CD14-positive monocyte (primary cell): ENCODE data around the gene BCO1. TPM values are rescaled to one million over a fixed set of nuclear protein-coding genes. Genes with fewer than 3 reads are reported as not detected.

Experiments
- DNase-seq, 3 donors: peaks; one replicate each; pipeline ENCODE4 v3.0.0-alpha.2; 2011 to 2022
- H2AFZ ChIP-seq: 2 replicates; pipeline ENCODE4 v1.6.0; 2012; ENCODE audit warnings: mild to moderate bottlenecking, low read depth, low read length, inconsistent platforms; ENCODE audit not compliant: insufficient read depth, poor library complexity, severe bottlenecking
- H3K27ac ChIP-seq, 2 donors: 1 replicate in 1 of 2; 2 replicates in 1 of 2; pipeline ENCODE4 v1.5.1; 2012 to 2013; ENCODE audit warnings: low read length in 2 of 2, control low read depth in 1 of 2, inconsistent platforms in 1 of 2, low read depth in 1 of 2, mild to moderate bottlenecking in 1 of 2
- H3K27me3 ChIP-seq, 2 donors: one replicate each; pipeline versions ENCODE4 v1.6.0 to v1.6.1; 2011 to 2013; ENCODE audit warnings: low read length in 2 of 2; ENCODE audit not compliant: control insufficient read depth in 2 of 2, insufficient read depth in 2 of 2
- H3K36me3 ChIP-seq, 2 donors: replicated peaks in 1 of 2; 1 replicate in 1 of 2; 2 replicates in 1 of 2; pipeline versions ENCODE4 v1.5.1 to v1.6.1; 2012 to 2013; ENCODE audit warnings: low read length in 2 of 2, control low read depth in 1 of 2, inconsistent platforms in 1 of 2, mild to moderate bottlenecking in 1 of 2; ENCODE audit not compliant: insufficient read depth in 2 of 2, control insufficient read depth in 1 of 2
- H3K4me1 ChIP-seq, 2 donors: 1 replicate in 1 of 2; 2 replicates in 1 of 2; pipeline versions ENCODE4 v1.5.1 to v1.6.1; 2012 to 2013; ENCODE audit warnings: low read length in 2 of 2, control low read depth in 1 of 2, inconsistent platforms in 1 of 2, mild to moderate bottlenecking in 1 of 2, moderate library complexity in 1 of 2; ENCODE audit not compliant: insufficient read depth in 2 of 2, control insufficient read depth in 1 of 2
- H3K4me2 ChIP-seq: replicated peaks from 2 replicates; pipeline ENCODE3; 2012; ENCODE audit warnings: low read length, moderate library complexity, mild to moderate bottlenecking; ENCODE audit not compliant: poor library complexity, severe bottlenecking; ENCODE audit errors: extremely low read depth
- H3K4me3 ChIP-seq, 3 experiments: fragments of 200-600 bp in 1 of 3; sonication (generic) in 1 of 3; replicated peaks in 1 of 3; 1 replicate in 2 of 3; 2 replicates in 1 of 3; pipeline ENCODE4 v1.5.1; 2011 to 2013; ENCODE audit warnings: low read length in 3 of 3, mild to moderate bottlenecking in 3 of 3, control low read depth in 2 of 3, low read depth in 2 of 3, inconsistent platforms in 1 of 3, moderate library complexity in 1 of 3
- H3K79me2 ChIP-seq: 2 replicates; pipeline ENCODE4 v1.6.0; 2012; ENCODE audit warnings: mild to moderate bottlenecking, control low read depth, inconsistent platforms, low read length, moderate library complexity; ENCODE audit not compliant: insufficient read depth
- H3K9ac ChIP-seq: 2 replicates; pipeline ENCODE4 v1.6.0; 2017; ENCODE audit warnings: low read length, mild to moderate bottlenecking; ENCODE audit not compliant: insufficient read depth, poor library complexity, severe bottlenecking
- H3K9me3 ChIP-seq, 2 donors: replicated peaks in 1 of 2; 1 replicate in 1 of 2; 2 replicates in 1 of 2; pipeline versions ENCODE4 v1.5.1 to v1.6.1; 2012 to 2013; ENCODE audit warnings: low read length in 2 of 2, control low read depth in 1 of 2; ENCODE audit not compliant: control insufficient read depth in 1 of 2, insufficient read depth in 1 of 2
- H4K20me1 ChIP-seq: 2 replicates; pipeline ENCODE4 v1.6.0; 2012; ENCODE audit warnings: mild to moderate bottlenecking, low read length, control low read depth, moderate library complexity; ENCODE audit not compliant: insufficient read depth
- H3K27ac Mint-ChIP-seq, 7 donors: one replicate each; pipeline ENCODE4 v1.8.0; 2020; ENCODE audit warnings: mild to moderate bottlenecking in 7 of 7, mixed read lengths in 7 of 7, moderate library complexity in 6 of 7, inconsistent platforms in 2 of 7
- H3K27me3 Mint-ChIP-seq, 3 donors: one replicate each; pipeline ENCODE4 v1.8.0; 2021 to 2022; ENCODE audit warnings: low read depth in 3 of 3, mild to moderate bottlenecking in 3 of 3, mixed read lengths in 3 of 3, moderate library complexity in 3 of 3, inconsistent platforms in 1 of 3
- H3K36me3 Mint-ChIP-seq, 2 donors: one replicate each; pipeline ENCODE4 v1.8.0; 2020; ENCODE audit warnings: mixed read lengths in 2 of 2, inconsistent platforms in 1 of 2, mild to moderate bottlenecking in 1 of 2
- H3K4me1 Mint-ChIP-seq: one replicate; pipeline ENCODE4 v1.8.0; 2020; ENCODE audit warnings: mild to moderate bottlenecking, mixed read lengths
- H3K4me3 Mint-ChIP-seq, 2 donors: one replicate each; pipeline ENCODE4 v1.8.0; 2020; ENCODE audit warnings: mild to moderate bottlenecking in 2 of 2, mixed read lengths in 2 of 2, moderate library complexity in 1 of 2
- H3K9me3 Mint-ChIP-seq, 7 donors: one replicate each; pipeline ENCODE4 v1.8.0; 2020 to 2022; ENCODE audit warnings: mixed read lengths in 7 of 7, mild to moderate bottlenecking in 6 of 7, moderate library complexity in 6 of 7, inconsistent platforms in 2 of 7
- WGBS: methylation state at CpG from one replicate; pipeline ENCODE4 v1.1.5; 2013; ENCODE audit warnings: missing lambda C conversion rate; ENCODE audit not compliant: insufficient coverage; 5-methylcytosine and 5-hydroxymethylcytosine counted together
- intact Hi-C, 2 donors: fragments of 100-400 bp; cut with micrococcal nuclease; formaldehyde crosslinking; loops; one replicate each; pipeline versions ENCODE4 v1.15.0 to v1.15.1; 2023
- polyA plus RNA-seq, 3 donors: library from polyadenylated mRNA; depleted of rRNA in 1 of 3; unstranded in 2 of 3; stranded (reverse) in 1 of 3; fragments of 300-500 nt in 2 of 3; fragments of >200 nt in 1 of 3; fragmentation: Illumina TruSeq in 2 of 3; gene quantifications; 1 replicate in 2 of 3; 2 replicates in 1 of 3; pipeline ENCODE4 v1.2.3, GENCODE V29; 2012 to 2021
- TF ChIP-seq, protein P1 (sequence below): fragments of 200-600 bp; IDR thresholded peaks from one replicate; pipeline ENCODE4 v1.8.0; 2022; ENCODE audit warnings: antibody characterized with exemption, mild to moderate bottlenecking

Gene BCO1
- polyA plus RNA-seq, 3 donors: not detected

DNA sequence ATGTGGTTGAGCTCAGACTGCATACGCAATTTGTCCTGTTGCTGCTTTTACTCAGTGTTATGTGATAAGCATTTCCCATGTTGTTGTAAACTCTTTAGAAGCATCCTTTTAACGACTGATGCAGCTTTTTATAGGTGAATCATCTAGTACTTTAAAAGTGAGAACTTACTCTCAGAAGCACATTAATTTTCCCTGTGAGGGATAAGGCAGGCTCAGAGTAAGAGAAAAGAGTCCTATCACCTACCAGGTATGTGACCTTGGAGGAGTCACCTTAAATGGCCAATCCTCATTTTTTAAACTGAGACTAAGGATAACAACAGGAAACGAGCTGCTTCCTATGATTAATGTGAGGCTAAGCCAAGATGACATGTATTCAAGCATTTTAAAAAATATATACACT, 41.9 kb downstream of the BCO1 start:
- no peak overlapping the region for H3K27ac Mint-ChIP-seq
- H3K27me3 Mint-ChIP-seq: peaks cover 4 to 6% (median 5%) of the 10 kb centered on the region in 3 donors
- Histone ChIP-seq H3K4me3 (no peak overlapping the region), H3K4me2 (no peak overlapping the region), H3K9ac (no peak overlapping the region), H4K20me1 (no peaks in the 10 kb centered on the region), H2AFZ (no peak overlapping the region), H3K27me3 (no peaks in the 10 kb centered on the region), H3K9me3 (no peaks in the 10 kb centered on the region), H3K79me2 (no peaks in the 10 kb centered on the region), H3K4me1 (no peaks in the 10 kb centered on the region), H3K27ac (no peak overlapping the region), H3K36me3 (no peaks in the 10 kb centered on the region)
- TF ChIP-seq, protein P1, sequence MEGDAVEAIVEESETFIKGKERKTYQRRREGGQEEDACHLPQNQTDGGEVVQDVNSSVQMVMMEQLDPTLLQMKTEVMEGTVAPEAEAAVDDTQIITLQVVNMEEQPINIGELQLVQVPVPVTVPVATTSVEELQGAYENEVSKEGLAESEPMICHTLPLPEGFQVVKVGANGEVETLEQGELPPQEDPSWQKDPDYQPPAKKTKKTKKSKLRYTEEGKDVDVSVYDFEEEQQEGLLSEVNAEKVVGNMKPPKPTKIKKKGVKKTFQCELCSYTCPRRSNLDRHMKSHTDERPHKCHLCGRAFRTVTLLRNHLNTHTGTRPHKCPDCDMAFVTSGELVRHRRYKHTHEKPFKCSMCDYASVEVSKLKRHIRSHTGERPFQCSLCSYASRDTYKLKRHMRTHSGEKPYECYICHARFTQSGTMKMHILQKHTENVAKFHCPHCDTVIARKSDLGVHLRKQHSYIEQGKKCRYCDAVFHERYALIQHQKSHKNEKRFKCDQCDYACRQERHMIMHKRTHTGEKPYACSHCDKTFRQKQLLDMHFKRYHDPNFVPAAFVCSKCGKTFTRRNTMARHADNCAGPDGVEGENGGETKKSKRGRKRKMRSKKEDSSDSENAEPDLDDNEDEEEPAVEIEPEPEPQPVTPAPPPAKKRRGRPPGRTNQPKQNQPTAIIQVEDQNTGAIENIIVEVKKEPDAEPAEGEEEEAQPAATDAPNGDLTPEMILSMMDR: no peak
- H3K4me3 Mint-ChIP-seq: no peak overlapping the region
- intact Hi-C loops: no loop called here
- no CpG with 5 or more reads among the region's 3 CpGs for WGBS
- DNase-seq: no peak
- H3K4me1 Mint-ChIP-seq: peaks cover 3% of the 10 kb centered on the region
- H3K36me3 Mint-ChIP-seq: no peaks in the 10 kb centered on the region
- peaks cover 0 to 1% (median 0%) of the 10 kb centered on the region in 7 donors for H3K9me3 Mint-ChIP-seq

DNA sequence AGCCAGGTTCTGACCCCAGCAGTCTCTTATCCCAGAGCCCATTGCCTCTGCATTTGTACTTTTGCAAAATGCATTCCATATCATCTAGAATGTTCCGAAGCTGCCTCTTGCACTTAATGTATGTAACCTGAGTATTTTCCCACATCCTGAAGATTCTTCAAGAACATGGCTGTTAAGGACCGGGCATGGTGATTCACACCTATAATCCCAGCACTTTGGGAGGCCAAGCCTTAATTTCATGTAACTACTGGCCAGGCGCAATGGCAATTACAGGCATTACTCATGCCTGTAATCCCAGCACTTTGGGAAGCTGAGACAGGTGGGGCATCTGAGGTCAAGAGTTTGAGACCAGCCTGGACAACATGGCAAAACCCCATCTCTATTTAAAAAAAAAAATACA, 44.6 kb downstream of the BCO1 start:
- H3K27ac Mint-ChIP-seq: no peak overlapping the region
- H3K36me3 ChIP-seq: no peaks in the 10 kb centered on the region
- no peak overlapping the region for H3K4me2 ChIP-seq
- no peak for DNase-seq
- no peaks in the 10 kb centered on the region for H3K4me1 ChIP-seq
- H3K27me3 ChIP-seq: no peaks in the 10 kb centered on the region
- WGBS: 88% methylated on average over 2 of the region's 3 CpGs
- TF ChIP-seq, protein P1: no peak
- H3K9ac ChIP-seq: no peak overlapping the region
- intact Hi-C loops: no loop called here
- no peaks in the 10 kb centered on the region for H3K9me3 ChIP-seq
- H3K36me3 Mint-ChIP-seq: no peaks in the 10 kb centered on the region
- no peak overlapping the region for H3K4me3 ChIP-seq
- peaks cover 5 to 7% (median 6%) of the 10 kb centered on the region in 3 donors for H3K27me3 Mint-ChIP-seq
- H3K9me3 Mint-ChIP-seq: peaks cover 0 to 1% (median 0%) of the 10 kb centered on the region in 7 donors
- no peaks in the 10 kb centered on the region for H4K20me1 ChIP-seq
- H2AFZ ChIP-seq: no peak overlapping the region
- no peak overlapping the region for H3K4me3 Mint-ChIP-seq
- H3K27ac ChIP-seq: no peak overlapping the region
- peaks cover 3% of the 10 kb centered on the region for H3K4me1 Mint-ChIP-seq
- H3K79me2 ChIP-seq: no peaks in the 10 kb centered on the region
